Measurements from ENCODE around the gene LRG1. TPM values are rescaled to one million over a fixed set of nuclear protein-coding genes. Genes with fewer than 3 reads are reported as not detected.

The LRG1 gene
- total and polyA plus RNA-seq, 2 of the 13 experiments (the other 11 are each of a cell fraction or from before 2014, with no cell fraction given), result 12.0 to 39.3 TPM

GRCh38 chr19:4507150-4507452 lies 32.7 kb downstream of the LRG1 start (continued):
- TF ChIP-seq ZSCAN25 (CRISPR knock-in tag; IDR thresholded peaks at IDR 0.05), result no peak
- TF ChIP-seq ZNF776 (CRISPR knock-in tag; IDR thresholded peaks at IDR 0.05), result no peak
- TF ChIP-seq ZNF138 (CRISPR knock-in tag; IDR thresholded peaks at IDR 0.05; ENCODE audit: low read depth), result no peak
- no peak for TF ChIP-seq ZNF331 (CRISPR knock-in tag; IDR thresholded peaks at IDR 0.05)
- no peak for TF ChIP-seq E2F2 (CRISPR knock-in tag; IDR thresholded peaks at IDR 0.05; ENCODE audit: borderline replicate concordance)
- no peak for TF ChIP-seq XRCC5 (optimal IDR thresholded peaks at IDR 0.05; ENCODE audit: low read length)

GRCh38 chr19:4506449-4507149 lies 33.2 kb downstream of the LRG1 start:
- no peak for FAIRE-seq
- no peaks in the 10 kb centered on the region for H3K27me3 ChIP-seq (ENCODE audit: control insufficient read depth in 1 of 2, insufficient read depth in 2 of 2, low read length in 2 of 2)
- CTCF ChIA-PET (ENCODE audit: low intra/inter-chr PET ratio, low total read pairs), result no interaction called here
- no peak overlapping the region for H3K4me3 ChIP-seq (replicated peaks in 1 of 3; ENCODE audit: insufficient read depth in 1 of 3, low read depth in 2 of 3, low read length in 3 of 3)
- no peaks in the 10 kb centered on the region for H3K79me2 ChIP-seq (ENCODE audit: insufficient read depth, low read length)
- no peaks in the 10 kb centered on the region for H3K9me3 ChIP-seq (ENCODE audit: low read length)
- peak; percentile 63 for ATAC-seq
- H3K4me1 ChIP-seq (ENCODE audit: insufficient read depth, low read length), result no peaks in the 10 kb centered on the region
- no TSS peak for BruUV-seq (replicated peaks)
- no peak overlapping the region for H3K27ac ChIP-seq (ENCODE audit: extremely low read length, insufficient read depth, low read length)
- H3K9ac ChIP-seq (ENCODE audit: insufficient read depth, low read depth, low read length), result no peak overlapping the region
- DNase-seq (ENCODE audit: low spot score), result no peak
- H2AFZ ChIP-seq (ENCODE audit: low read length), result no peak overlapping the region
- no peak overlapping the region for H3K4me2 ChIP-seq (ENCODE audit: low read depth, low read length)
- 95% methylated on average over 16 of the region's 17 CpGs for WGBS (ENCODE audit: low lambda C conversion rate)
- POLR2A ChIA-PET, result no interaction called here
- H4K20me1 ChIP-seq (ENCODE audit: insufficient read depth, low read length), result no peaks in the 10 kb centered on the region
- in situ Hi-C loops (cut with HindIII; ENCODE audit: extremely low pct_ligation_motif_present, low pct_unique_long_range_greater_than_20kb) (no loop called here), intact Hi-C loops (cut with micrococcal nuclease; ENCODE audit: unreplicated experiment) (no loop called here)
- H3K36me3 ChIP-seq (replicated peaks in 1 of 2; ENCODE audit: control insufficient read depth in 1 of 2, insufficient read depth in 2 of 2, low read length in 2 of 2), result peaks cover 3 to 8% of the 10 kb centered on the region in 2 experiments; a peak in 2 of 5 replicates
- TF ChIP-seq ISL2 (CRISPR knock-in tag; IDR thresholded peaks at IDR 0.05), result no peak
- TF ChIP-seq AGO2 (optimal IDR thresholded peaks at IDR 0.05; ENCODE audit: low read depth, low read length), result peak; percentile 20
- TF ChIP-seq ZNF629 (CRISPR knock-in tag; conservative IDR thresholded peaks at IDR 0.05), result no peak
- no peak for TF ChIP-seq ATF7-NPFF (CRISPR knock-in tag; IDR thresholded peaks at IDR 0.05; ENCODE audit: low read depth)
- no peak for TF ChIP-seq HNRNPL (IDR thresholded peaks at IDR 0.05; ENCODE audit: low read depth, low read length)
- TF ChIP-seq ZNF230 (CRISPR knock-in tag; IDR thresholded peaks at IDR 0.05), result no peak
- no peak for TF ChIP-seq ARHGAP35 (CRISPR knock-in tag; IDR thresholded peaks at IDR 0.05; ENCODE audit: borderline replicate concordance)
- TF ChIP-seq ZNF646 (CRISPR knock-in tag; IDR thresholded peaks at IDR 0.05), result no peak
- no peak for TF ChIP-seq ZNF235 (CRISPR knock-in tag; IDR thresholded peaks at IDR 0.05; ENCODE audit: borderline replicate concordance)
- TF ChIP-seq BRF2 (CRISPR knock-in tag; IDR thresholded peaks at IDR 0.05), result no peak
